Large intestine (tissue), 3 donors: ENCODE data around the gene B4GALT1. TPM values are rescaled to one million over a fixed set of nuclear protein-coding genes. Genes with fewer than 3 reads are reported as not detected.
"Not testable (repeated sequence)": the region's sequence is repeated elsewhere in the genome, so short reads cannot be mapped to it uniquely, and the experiment has no call there.

Source experiments
- DNase-seq, 2 donors: peaks; one replicate each; pipeline versions ENCODE4 v3.0.0 to v3.0.0-alpha.2; 2013
- H3K27ac ChIP-seq: one replicate; pipeline ENCODE4 v1.5.1; 2013; ENCODE audit warnings: low read length
- H3K27me3 ChIP-seq: 2 replicates; pipeline ENCODE4 v1.6.1; 2013; ENCODE audit warnings: low read length; ENCODE audit not compliant: control insufficient read depth, insufficient read depth
- H3K36me3 ChIP-seq: 2 replicates; pipeline ENCODE4 v1.6.1; 2013; ENCODE audit warnings: low read length; ENCODE audit not compliant: control insufficient read depth, insufficient read depth
- H3K4me1 ChIP-seq: one replicate; pipeline ENCODE4 v1.6.1; 2013; ENCODE audit warnings: low read length; ENCODE audit not compliant: control insufficient read depth, insufficient read depth
- H3K4me3 ChIP-seq: one replicate; pipeline ENCODE4 v1.5.1; 2013; ENCODE audit warnings: low read length
- H3K9me3 ChIP-seq: one replicate; pipeline ENCODE4 v1.6.1; 2013; ENCODE audit warnings: mild to moderate bottlenecking, low read depth, low read length, moderate library complexity; ENCODE audit not compliant: control insufficient read depth
- WGBS: methylation state at CpG from one replicate; pipeline ENCODE4 v1.1.5; 2013; ENCODE audit warnings: low lambda C conversion rate; ENCODE audit not compliant: insufficient coverage; 5-methylcytosine and 5-hydroxymethylcytosine counted together
- polyA plus RNA-seq: library from polyadenylated mRNA; unstranded; fragments of 120-200 nt; gene quantifications from one replicate; pipeline ENCODE4 v1.2.1, GENCODE V29; 2013

Gene B4GALT1
- polyA plus RNA-seq, 1 donor: 120 TPM

- no peaks in the 10 kb centered on the region for H3K9me3 ChIP-seq
- DNase-seq: no peak
- no peaks in the 10 kb centered on the region for H3K4me1 ChIP-seq
- no peaks in the 10 kb centered on the region for H3K36me3 ChIP-seq
- WGBS: no CpG with 5 or more reads among the region's 10 CpGs
- no peaks in the 10 kb centered on the region for H3K27me3 ChIP-seq
- H3K4me3 ChIP-seq: no peak overlapping the region
- H3K27ac ChIP-seq: no peak overlapping the region
Observed at GRCh38 chr9:33101104-33101951, 65.8 kb downstream of the B4GALT1 start.

- WGBS: no CpG with 5 or more reads among the region's 2 CpGs
- no peaks in the 10 kb centered on the region for H3K36me3 ChIP-seq
Observed at GRCh38 chr9:33099754-33100153, 67.4 kb downstream of the B4GALT1 start.

GRCh38 chr9:33097192-33097591 lies 69.9 kb downstream of the B4GALT1 start:
- no peak for DNase-seq
- Histone ChIP-seq H3K4me3 (no peak overlapping the region), H3K4me1 (no peaks in the 10 kb centered on the region), H3K9me3 (no peaks in the 10 kb centered on the region), H3K27ac (no peak overlapping the region), H3K36me3 (no peaks in the 10 kb centered on the region), H3K27me3 (no peaks in the 10 kb centered on the region)
- 90% methylated on average over 2 of the region's 3 CpGs for WGBS

More at GRCh38 chr9:33099754-33100153, 67.4 kb downstream of the B4GALT1 start:
- Histone ChIP-seq H3K4me1 (no peaks in the 10 kb centered on the region), H3K9me3 (no peaks in the 10 kb centered on the region), H3K27me3 (no peaks in the 10 kb centered on the region), H3K27ac (no peak overlapping the region), H3K4me3 (no peak overlapping the region)
- DNase-seq: no peak

GRCh38 chr9:33092634-33093033 lies 74.5 kb downstream of the B4GALT1 start:
- no peaks in the 10 kb centered on the region for H3K36me3 ChIP-seq
- H3K27ac ChIP-seq: no peak overlapping the region
- H3K4me3 ChIP-seq: no peak overlapping the region
- WGBS: 70% methylated on average over 4 of the region's 5 CpGs
- H3K4me1 ChIP-seq: no peaks in the 10 kb centered on the region
- no peak for DNase-seq
- H3K9me3 ChIP-seq: no peaks in the 10 kb centered on the region
- H3K27me3 ChIP-seq: no peaks in the 10 kb centered on the region

- not testable (repeated sequence) for DNase-seq, H3K9me3 ChIP-seq, H3K4me1 ChIP-seq, H3K27me3 ChIP-seq, H3K36me3 ChIP-seq, H3K4me3 ChIP-seq, H3K27ac ChIP-seq
- WGBS: no CpG with 5 or more reads among the region's 9 CpGs
Observed at GRCh38 chr9:33085672-33086071, 81.5 kb downstream of the B4GALT1 start.

GRCh38 chr9:33082538-33083326 lies 84.4 kb downstream of the B4GALT1 start:
- H3K27ac ChIP-seq: no peak overlapping the region
- WGBS: no CpG with 5 or more reads among the region's 8 CpGs
- no peaks in the 10 kb centered on the region for H3K4me1 ChIP-seq
- no peaks in the 10 kb centered on the region for H3K36me3 ChIP-seq
- no peak overlapping the region for H3K4me3 ChIP-seq
- DNase-seq: no peak
- H3K9me3 ChIP-seq: no peaks in the 10 kb centered on the region
- H3K27me3 ChIP-seq: no peaks in the 10 kb centered on the region

GRCh38 chr9:33082128-33082527 lies 85.0 kb downstream of the B4GALT1 start:
- no peak overlapping the region for H3K4me3 ChIP-seq
- peaks cover under 1% of the 10 kb centered on the region for H3K9me3 ChIP-seq
- H3K36me3 ChIP-seq: no peaks in the 10 kb centered on the region
- no peaks in the 10 kb centered on the region for H3K27me3 ChIP-seq
- no peak overlapping the region for H3K27ac ChIP-seq
- no peaks in the 10 kb centered on the region for H3K4me1 ChIP-seq
- WGBS: no CpG with 5 or more reads among the region's 5 CpGs
- no peak for DNase-seq

GRCh38 chr9:33081128-33081851 lies 85.8 kb downstream of the B4GALT1 start:
- 0% methylated on average over 1 of the region's 9 CpGs for WGBS
- Histone ChIP-seq H3K27ac (no peak overlapping the region), H3K36me3 (no peaks in the 10 kb centered on the region), H3K9me3 (peaks cover 3% of the 10 kb centered on the region), H3K4me1 (no peaks in the 10 kb centered on the region), H3K27me3 (no peaks in the 10 kb centered on the region), H3K4me3 (no peak overlapping the region)
- peak; percentile 74 for DNase-seq

GRCh38 chr9:33080534-33080933 lies 86.6 kb downstream of the B4GALT1 start:
- no peak for DNase-seq
- no peaks in the 10 kb centered on the region for H3K27me3 ChIP-seq
- H3K4me3 ChIP-seq: no peak overlapping the region
- 71% methylated on average over 1 of the region's 6 CpGs for WGBS
- peaks cover 3% of the 10 kb centered on the region for H3K9me3 ChIP-seq
- H3K4me1 ChIP-seq: no peaks in the 10 kb centered on the region
- H3K27ac ChIP-seq: no peak overlapping the region
- no peaks in the 10 kb centered on the region for H3K36me3 ChIP-seq
